Liver (tissue), 4 donors: Measurements from ENCODE around the gene FAM78A. TPM values are rescaled to one million over a fixed set of nuclear protein-coding genes. Genes with fewer than 3 reads are reported as not detected.

Source experiments
- polyA plus RNA-seq, 2 donors: library from polyadenylated mRNA; stranded (reverse) in 1 of 2; unstranded in 1 of 2; fragments of 200-250 nt in 1 of 2; fragments of >200 nt in 1 of 2; fragmentation: Nextera tagmentation in 1 of 2; extraction: Ambion mirVana in 1 of 2; gene quantifications; one replicate each; pipeline versions ENCODE4 v1.2.1 to v1.2.3, GENCODE V29; 2013 to 2015
- total RNA-seq, 2 donors: library from RNA; depleted of rRNA; stranded (reverse); fragments of >200 nt; gene quantifications; one replicate each; pipeline ENCODE4 v1.2.3, GENCODE V29; 2014
- donor health status: healthy.
- donor health status: healthy.
- donor health status: healthy.

Gene FAM78A
- total and polyA plus RNA-seq, 4 donors, result 0.25 to 6.6 (median 1.7) TPM

Other genes with a start within 250 kb of the FAM78A start
- gene AIF1L, start 180.0 kb downstream of the FAM78A start, total RNA-seq, result 1 to 10 TPM in 1 of 2 donors, under 1 TPM in 1; 0.93 to 1.8 TPM
- gene AIF1L, start 180.0 kb downstream of the FAM78A start, polyA plus RNA-seq, result 1 to 10 TPM in 1 of 2 donors, under 1 TPM in 1; 0.61 to 1.4 TPM
- gene NUP214, start 150.9 kb downstream of the FAM78A start, total RNA-seq, result 10 to 100 TPM; 14.7 to 19.5 TPM
- gene NUP214, start 150.9 kb downstream of the FAM78A start, polyA plus RNA-seq, result 10 to 100 TPM in 1 of 2 donors, 1 to 10 TPM in 1; 8.8 to 18.4 TPM
- gene PLPP7, start 13.2 kb upstream of the FAM78A start, total RNA-seq, result under 1 TPM; 0.51 to 0.59 TPM
- under 1 TPM in 1 of 2 donors, not detected in 1; 0.18 TPM for gene PLPP7, start 13.2 kb upstream of the FAM78A start, polyA plus RNA-seq
- 10 to 100 TPM; 29.3 to 44.3 TPM for gene PRRC2B, start 117.6 kb upstream of the FAM78A start, total RNA-seq
- 10 to 100 TPM; 10.3 to 24.7 TPM for gene PRRC2B, start 117.6 kb upstream of the FAM78A start, polyA plus RNA-seq
- 10 to 100 TPM; 11.4 to 14.2 TPM for gene POMT1, start 226.4 kb upstream of the FAM78A start, total RNA-seq
- 10 to 100 TPM; 11.2 to 11.8 TPM for gene POMT1, start 226.4 kb upstream of the FAM78A start, polyA plus RNA-seq